Mucosa of descending colon (tissue), 3 donors: ENCODE measurements around the gene PRKACA. TPM values are rescaled to one million over a fixed set of nuclear protein-coding genes. Genes with fewer than 3 reads are reported as not detected.

Experiments
- ATAC-seq: fragments of 200-7000 bp; cut with Tn5 transposase; one replicate; pipeline ENCODE4 v1.9.1; 2020; ENCODE audit warnings: mild to moderate bottlenecking, moderate library complexity
- DNase-seq, 3 donors: peaks; one replicate each; pipeline ENCODE4 v3.0.0-alpha.2; 2020
- H3K36me3 ChIP-seq: fragments of 200-600 bp; one replicate; pipeline ENCODE4 v1.8.0; 2021; ENCODE audit warnings: low read depth, mild to moderate bottlenecking
- H3K4me1 ChIP-seq: fragments of 200-600 bp; one replicate; pipeline ENCODE4 v1.8.0; 2021; ENCODE audit warnings: low read depth, mild to moderate bottlenecking
- H3K4me3 ChIP-seq: fragments of 200-600 bp; one replicate; pipeline ENCODE4 v1.8.0; 2021; ENCODE audit warnings: mild to moderate bottlenecking
- H3K9me3 ChIP-seq: fragments of 200-600 bp; one replicate; pipeline ENCODE4 v1.8.0; 2021; ENCODE audit warnings: mild to moderate bottlenecking
- CTCF ChIP-seq: fragments of 200-600 bp; IDR thresholded peaks from one replicate; pipeline ENCODE4 v1.8.0; 2022; ENCODE audit warnings: antibody characterized with exemption, mild to moderate bottlenecking
- intact Hi-C, 2 donors: fragments of 100-400 bp; cut with DNase I in 1 of 2; cut with micrococcal nuclease in 1 of 2; formaldehyde crosslinking; loops; one replicate each; pipeline versions ENCODE4 v1.11.0 to v1.11.1; 2022; cut with DNase I, micrococcal nuclease
- total RNA-seq, 3 donors: library from RNA; stranded (reverse); fragmentation: NEBNext Ultra II Directional in 2 of 3; extraction: Animal tissue kit (Norgen Biotek cat#: 25700) in 2 of 3; gene quantifications; one replicate each; pipeline versions ENCODE4 v1.2.1 to v1.2.4, GENCODE V29; 2021 to 2023
- donor health status: DM: no; HTN: no; CAD: no; lungs with moderate emphysema.
- donor health status: DM: no; HTN: no; CAD: no.
- donor health status: DM: no; HTN: yes; CAD: no.

PRKACA gene
- total RNA-seq, 3 donors from 2014 or later: 75.4 to 100 (median 89.1) TPM

GRCh38 chr19:14145381-14145780, 27.8 kb upstream of the PRKACA start:
- intact Hi-C loops: no loop called here
- ATAC-seq (no peak), DNase-seq (no peak)
- Histone ChIP-seq H3K4me3 (no peak overlapping the region), H3K36me3 (no peaks in the 10 kb centered on the region), H3K9me3 (no peaks in the 10 kb centered on the region), H3K4me1 (peaks cover 9% of the 10 kb centered on the region)
- TF ChIP-seq CTCF: no peak

- intact Hi-C loops: no loop called here
- TF ChIP-seq CTCF: no peak
Observed at GRCh38 chr19:14142262-14143190, 25.0 kb upstream of the PRKACA start.

GRCh38 chr19:14141041-14141440, 23.5 kb upstream of the PRKACA start:
- Histone ChIP-seq H3K4me3 (no peak overlapping the region), H3K36me3 (no peaks in the 10 kb centered on the region), H3K9me3 (no peaks in the 10 kb centered on the region), H3K4me1 (peaks cover 10% of the 10 kb centered on the region)
- no peak for ATAC-seq
- intact Hi-C loops: no loop called here
- no peak for DNase-seq
- no peak for TF ChIP-seq CTCF

More at GRCh38 chr19:14142262-14143190, 25.0 kb upstream of the PRKACA start:
- ATAC-seq (no peak), DNase-seq (no peak)
- Histone ChIP-seq H3K9me3 (no peaks in the 10 kb centered on the region), H3K36me3 (no peaks in the 10 kb centered on the region), H3K4me3 (no peak overlapping the region), H3K4me1 (peaks cover 5% of the 10 kb centered on the region)

- DNase-seq: no peak
- intact Hi-C loops: no loop called here
- Histone ChIP-seq H3K36me3 (no peaks in the 10 kb centered on the region), H3K4me1 (peaks cover 16% of the 10 kb centered on the region), H3K4me3 (no peak overlapping the region), H3K9me3 (no peaks in the 10 kb centered on the region)
- ATAC-seq: no peak
- TF ChIP-seq CTCF: no peak
Observed at GRCh38 chr19:14139944-14140343, 22.4 kb upstream of the PRKACA start.

GRCh38 chr19:14138576-14139265, 21.2 kb upstream of the PRKACA start:
- no peak overlapping the region for H3K4me3 ChIP-seq
- H3K9me3 ChIP-seq: no peaks in the 10 kb centered on the region
- ATAC-seq (no peak), DNase-seq (no peak)
- TF ChIP-seq CTCF: no peak
- H3K4me1 ChIP-seq: peaks cover 16% of the 10 kb centered on the region
- H3K36me3 ChIP-seq: no peaks in the 10 kb centered on the region
- intact Hi-C loops: no loop called here
